Upper lobe of right lung (tissue), 1 donor: Measurements from ENCODE around the gene CEMIP. TPM values are rescaled to one million over a fixed set of nuclear protein-coding genes. Genes with fewer than 3 reads are reported as not detected.

Source experiments
- ATAC-seq: fragments of 200-7000 bp; cut with Tn5 transposase; one replicate; pipeline ENCODE4 v1.9.1; 2020; ENCODE audit warnings: mild to moderate bottlenecking, moderate library complexity
- DNase-seq: peaks from one replicate; pipeline ENCODE4 v3.0.0-alpha.2; 2020
- H3K27ac ChIP-seq: fragments of 200-600 bp; one replicate; pipeline ENCODE4 v1.8.0; 2022
- H3K27me3 ChIP-seq: fragments of 200-600 bp; one replicate; pipeline ENCODE4 v1.8.0; 2022; ENCODE audit warnings: mild to moderate bottlenecking
- H3K36me3 ChIP-seq: fragments of 200-600 bp; one replicate; pipeline ENCODE4 v1.8.0; 2022
- H3K4me1 ChIP-seq: fragments of 200-600 bp; one replicate; pipeline ENCODE4 v1.8.0; 2022
- H3K4me3 ChIP-seq: fragments of 200-600 bp; one replicate; pipeline ENCODE4 v1.8.0; 2022; ENCODE audit warnings: mild to moderate bottlenecking
- H3K9me3 ChIP-seq: fragments of 200-600 bp; one replicate; pipeline ENCODE4 v1.8.0; 2022
- CTCF ChIP-seq: fragments of 200-600 bp; IDR thresholded peaks from one replicate; pipeline ENCODE4 v1.8.0; 2022; ENCODE audit warnings: antibody characterized with exemption
- intact Hi-C: fragments of 100-400 bp; cut with DNase I; formaldehyde crosslinking; loops from one replicate; pipeline ENCODE4 v1.11.0; 2022
- total RNA-seq: library from RNA; stranded (reverse); fragmentation: NEBNext Ultra II Directional; extraction: Animal tissue kit (Norgen Biotek cat#: 25700); gene quantifications from one replicate; pipeline ENCODE4 v1.2.1, GENCODE V29; 2021
- donor health status: DM: no; HTN: yes; CAD: no; lungs with severe emphysema.

The CEMIP gene
- total RNA-seq, 1 donor from 2014 or later = 17.3 TPM

DNA sequence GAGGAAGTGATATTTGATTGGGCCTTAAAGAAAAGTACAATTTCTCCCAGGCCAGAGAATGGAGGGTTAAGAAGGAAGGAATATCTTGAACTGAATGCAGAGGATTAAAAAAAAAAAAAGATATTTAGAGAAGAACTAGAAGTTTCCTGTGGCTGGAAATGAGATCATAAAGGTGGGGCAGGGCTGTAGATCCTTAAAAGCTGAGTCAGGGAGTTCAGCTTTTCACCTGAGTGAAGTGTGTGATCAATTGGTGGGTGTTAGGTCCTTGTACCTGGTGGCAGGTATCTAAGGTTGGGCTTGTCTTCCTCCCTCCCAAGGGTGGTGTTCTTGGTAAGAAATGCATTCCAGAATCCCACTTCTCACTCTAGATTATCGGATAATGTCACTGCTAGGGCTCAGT is 11.8 kb downstream of the CEMIP start:
- H3K27me3 ChIP-seq = no peaks in the 10 kb centered on the region
- no peaks in the 10 kb centered on the region for H3K9me3 ChIP-seq
- ATAC-seq (no peak), DNase-seq (no peak)
- TF ChIP-seq CTCF = no peak
- intact Hi-C loops = no loop called here
- H3K4me1 ChIP-seq = no peaks in the 10 kb centered on the region
- H3K36me3 ChIP-seq = peaks cover 7% of the 10 kb centered on the region
- H3K4me3 ChIP-seq = no peak overlapping the region
- no peak overlapping the region for H3K27ac ChIP-seq

DNA sequence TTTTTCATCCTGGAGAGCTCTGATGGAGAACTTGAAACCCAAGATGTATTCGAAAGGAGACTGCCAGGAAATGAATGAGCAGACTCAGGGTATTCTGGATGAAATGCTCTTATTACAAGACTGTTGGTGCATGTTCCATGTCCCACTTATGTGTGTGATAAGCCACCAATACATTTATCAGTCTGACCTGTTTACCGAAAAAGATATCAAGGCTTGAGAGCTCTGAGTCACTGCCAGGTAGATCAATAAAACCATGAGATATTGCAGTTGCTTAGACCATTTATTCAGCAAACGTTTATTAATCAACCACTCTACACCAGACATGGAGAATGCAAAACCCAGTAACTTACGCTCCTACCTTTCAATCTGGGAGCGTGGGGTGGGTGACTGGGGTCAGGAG is 17.2 kb downstream of the CEMIP start:
- no peaks in the 10 kb centered on the region for H3K4me1 ChIP-seq
- no peak overlapping the region for H3K4me3 ChIP-seq
- peaks cover 7% of the 10 kb centered on the region for H3K36me3 ChIP-seq
- no peak for DNase-seq
- no peak overlapping the region for H3K27ac ChIP-seq
- intact Hi-C loops = no loop called here
- ATAC-seq = no peak
- H3K27me3 ChIP-seq = no peaks in the 10 kb centered on the region
- no peak for TF ChIP-seq CTCF
- H3K9me3 ChIP-seq = no peaks in the 10 kb centered on the region

- Histone ChIP-seq H3K27ac (no peak overlapping the region), H3K27me3 (no peaks in the 10 kb centered on the region), H3K4me3 (no peak overlapping the region), H3K36me3 (peaks cover 7% of the 10 kb centered on the region), H3K4me1 (no peaks in the 10 kb centered on the region), H3K9me3 (no peaks in the 10 kb centered on the region)
- no peak for ATAC-seq
- TF ChIP-seq CTCF = no peak
- no peak for DNase-seq
- intact Hi-C loops = no loop called here
Observed at GRCh38 chr15:80798911-80799310, 19.7 kb downstream of the CEMIP start.

DNA sequence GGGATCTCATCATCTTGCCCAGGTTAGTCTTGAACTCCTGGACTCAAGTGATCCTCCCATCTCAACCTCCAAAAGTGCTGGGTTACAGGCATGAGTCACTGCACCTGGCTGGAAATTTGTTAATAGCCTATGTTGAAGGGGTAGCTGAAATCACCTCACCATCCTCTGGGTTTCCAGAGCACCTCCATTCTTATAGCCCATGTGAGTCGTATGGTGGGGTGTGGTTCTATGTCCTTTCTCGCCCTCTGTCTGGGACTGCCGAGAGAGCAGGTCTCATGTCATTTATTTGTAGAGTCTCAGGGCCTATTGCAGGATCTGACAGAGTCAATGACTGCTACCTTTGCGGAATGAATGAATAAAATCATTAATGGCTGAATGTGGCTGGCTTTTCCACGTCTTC is 20.9 kb downstream of the CEMIP start:
- DNase-seq (no peak), ATAC-seq (no peak)
- Histone ChIP-seq H3K27ac (no peak overlapping the region), H3K36me3 (peaks cover 2% of the 10 kb centered on the region), H3K27me3 (no peaks in the 10 kb centered on the region), H3K4me3 (no peak overlapping the region), H3K4me1 (no peaks in the 10 kb centered on the region), H3K9me3 (no peaks in the 10 kb centered on the region)
- TF ChIP-seq CTCF = no peak
- intact Hi-C loops = no loop called here

DNA sequence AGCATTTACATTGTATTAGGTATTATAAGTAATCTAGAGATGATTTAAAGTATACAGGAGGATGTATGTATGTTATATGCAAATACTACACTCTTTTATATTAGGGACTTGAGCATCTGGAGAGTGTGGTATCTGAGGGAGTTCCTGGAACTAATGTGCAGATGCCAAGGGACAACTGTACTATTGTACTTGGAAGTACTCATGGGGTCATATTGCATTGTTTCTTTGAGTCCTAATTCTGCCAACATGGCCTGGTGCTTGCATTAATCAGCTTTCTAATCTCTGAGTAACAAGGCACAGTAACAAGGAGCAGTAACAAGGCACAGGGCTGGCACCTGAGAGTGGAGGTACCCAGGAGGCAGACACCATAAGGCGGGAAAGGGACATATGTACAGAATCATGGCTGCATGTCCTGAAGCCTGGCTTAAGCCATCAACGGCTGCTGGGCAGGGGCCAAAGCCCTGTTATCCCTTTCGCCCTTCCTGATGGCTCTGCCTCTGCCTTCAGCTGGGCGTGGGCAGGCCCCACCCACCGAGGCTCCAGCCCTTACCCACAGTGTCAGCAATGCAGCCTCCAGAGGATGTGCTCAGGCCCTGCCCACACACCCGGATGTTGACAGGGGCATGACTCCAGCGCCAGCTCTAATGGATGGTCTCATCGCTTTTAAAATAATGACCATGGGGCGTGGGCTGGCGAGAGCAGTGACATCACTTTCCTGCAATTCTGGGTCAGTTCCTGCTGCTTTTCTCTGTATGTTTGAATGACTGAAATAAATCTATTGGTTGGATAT is 22.9 kb downstream of the CEMIP start:
- no peak overlapping the region for H3K27ac ChIP-seq

More for the DNA sequence above, 22.9 kb downstream of the CEMIP start:
- ATAC-seq = peak; percentile 85
- Histone ChIP-seq H3K9me3 (no peaks in the 10 kb centered on the region), H3K4me3 (no peak overlapping the region), H3K4me1 (no peaks in the 10 kb centered on the region), H3K36me3 (no peaks in the 10 kb centered on the region), H3K27me3 (no peaks in the 10 kb centered on the region)
- intact Hi-C loops = no loop called here
- no peak for TF ChIP-seq CTCF
- no peak for DNase-seq
